ENCODE data around the gene AGAP3. TPM values are rescaled to one million over a fixed set of nuclear protein-coding genes. Genes with fewer than 3 reads are reported as not detected.

Gene AGAP3
- polyA plus RNA-seq, 1 donor (not counting 4 experiments of a cell fraction or from before 2014, with no cell fraction given): 64.3 TPM

DNA sequence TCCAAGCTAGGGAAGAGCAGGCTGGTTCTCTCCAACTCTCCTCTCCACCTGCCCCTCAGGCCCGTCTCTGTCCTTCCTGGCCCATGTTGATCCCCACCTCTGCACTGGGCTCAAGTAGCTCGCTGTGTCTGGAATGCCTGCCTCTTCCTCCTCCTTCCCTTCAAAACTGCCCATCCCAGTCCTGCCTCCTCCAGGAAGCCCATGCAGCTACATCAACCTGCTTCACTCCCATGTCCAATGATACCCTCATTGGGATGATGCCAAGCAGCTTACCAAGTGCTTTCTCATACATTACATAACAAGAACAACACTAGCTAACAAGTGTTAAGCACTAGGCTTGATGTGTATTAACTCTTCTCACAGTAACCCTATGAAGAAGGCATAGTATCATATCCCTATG, 92.6 kb downstream of the AGAP3 start:
- H3K36me3 ChIP-seq (ENCODE audit: control insufficient read depth in 2 of 2, extremely low read depth in 1 of 2, insufficient read depth in 2 of 2, low read length in 2 of 2): no peaks in the 10 kb centered on the region
- H3K79me2 ChIP-seq (ENCODE audit: control insufficient read depth, insufficient read depth, low read length): no peaks in the 10 kb centered on the region
- no peak overlapping the region for H3K9ac ChIP-seq (ENCODE audit: control insufficient read depth, extremely low read depth, insufficient read depth, low read length)
- no peak overlapping the region for H3K27ac ChIP-seq (ENCODE audit: control insufficient read depth, insufficient read depth, low read length)
- dilution Hi-C loops (cut with MboI; ENCODE audit: extremely low pct_ligation_motif_present, low sequenced_read_pairs): no loop called here
- no peak for FAIRE-seq
- H3K4me1 ChIP-seq (ENCODE audit: control insufficient read depth, extremely low read depth, insufficient read depth, low read length): no peaks in the 10 kb centered on the region
- no peaks in the 10 kb centered on the region for H3K9me3 ChIP-seq (ENCODE audit: control insufficient read depth, low read depth, low read length)
- peaks cover 20% of the 10 kb centered on the region for H3K27me3 ChIP-seq (ENCODE audit: control insufficient read depth, extremely low read depth, insufficient read depth, low read length)
- H3K4me3 ChIP-seq (ENCODE audit: control insufficient read depth in 2 of 3, extremely low read depth in 1 of 3, insufficient read depth in 2 of 3, low read depth in 1 of 3, low read length in 3 of 3): no peak overlapping the region
- DNase-seq (ENCODE audit: low read depth, low spot score): no peak
- H2AFZ ChIP-seq (ENCODE audit: control insufficient read depth, low read length): no peak overlapping the region
- H3K4me2 ChIP-seq (ENCODE audit: control insufficient read depth, extremely low read depth, insufficient read depth, low read depth, low read length): no peak overlapping the region
- TF ChIP-seq, protein P1, sequence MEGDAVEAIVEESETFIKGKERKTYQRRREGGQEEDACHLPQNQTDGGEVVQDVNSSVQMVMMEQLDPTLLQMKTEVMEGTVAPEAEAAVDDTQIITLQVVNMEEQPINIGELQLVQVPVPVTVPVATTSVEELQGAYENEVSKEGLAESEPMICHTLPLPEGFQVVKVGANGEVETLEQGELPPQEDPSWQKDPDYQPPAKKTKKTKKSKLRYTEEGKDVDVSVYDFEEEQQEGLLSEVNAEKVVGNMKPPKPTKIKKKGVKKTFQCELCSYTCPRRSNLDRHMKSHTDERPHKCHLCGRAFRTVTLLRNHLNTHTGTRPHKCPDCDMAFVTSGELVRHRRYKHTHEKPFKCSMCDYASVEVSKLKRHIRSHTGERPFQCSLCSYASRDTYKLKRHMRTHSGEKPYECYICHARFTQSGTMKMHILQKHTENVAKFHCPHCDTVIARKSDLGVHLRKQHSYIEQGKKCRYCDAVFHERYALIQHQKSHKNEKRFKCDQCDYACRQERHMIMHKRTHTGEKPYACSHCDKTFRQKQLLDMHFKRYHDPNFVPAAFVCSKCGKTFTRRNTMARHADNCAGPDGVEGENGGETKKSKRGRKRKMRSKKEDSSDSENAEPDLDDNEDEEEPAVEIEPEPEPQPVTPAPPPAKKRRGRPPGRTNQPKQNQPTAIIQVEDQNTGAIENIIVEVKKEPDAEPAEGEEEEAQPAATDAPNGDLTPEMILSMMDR (optimal IDR thresholded peaks at IDR 0.05 in 1 of 3, IDR thresholded peaks at IDR 0.05 in 1 of 3, conservative IDR thresholded peaks at IDR 0.05 in 1 of 3; ENCODE audit: extremely low read depth in 1 of 3, insufficient read depth in 2 of 3, low read length in 3 of 3): no peak
- no peak for TF ChIP-seq EZH2 (IDR thresholded peaks at IDR 0.05; ENCODE audit: low read length)
- no peaks in the 10 kb centered on the region for H3K9me1 ChIP-seq (ENCODE audit: control insufficient read depth, extremely low read depth, insufficient read depth, low read length)
- no peaks in the 10 kb centered on the region for H4K20me1 ChIP-seq (ENCODE audit: control insufficient read depth, extremely low read depth, insufficient read depth, low read length)

DNA sequence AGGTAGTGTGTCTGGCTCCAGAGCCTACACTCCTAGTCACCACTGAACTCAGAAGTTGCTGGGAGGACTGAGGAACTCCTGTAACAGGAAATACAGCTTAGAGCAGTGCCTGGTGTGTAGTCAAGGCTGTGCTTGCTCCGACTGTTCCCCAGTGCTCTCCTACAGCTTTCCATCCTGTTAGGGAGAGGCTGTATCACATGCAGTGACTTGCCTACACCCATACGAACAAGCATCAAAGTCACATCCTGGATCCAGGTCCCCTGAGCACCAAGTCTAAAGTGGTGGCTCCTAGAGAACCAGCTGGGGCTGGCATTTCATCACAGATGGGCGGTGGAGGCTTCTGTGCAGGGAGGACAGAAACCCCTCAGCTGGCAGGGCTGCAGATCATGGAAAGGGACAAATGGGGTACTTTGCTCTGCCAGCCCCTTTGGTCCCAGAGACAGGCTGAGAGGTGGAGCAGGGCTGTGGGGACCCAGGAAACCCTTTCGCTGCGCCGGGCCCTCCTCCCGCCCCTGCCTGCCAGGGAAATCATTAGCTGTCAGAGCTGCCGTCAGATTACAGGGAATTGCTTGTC, 93.1 kb downstream of the AGAP3 start:
- Histone ChIP-seq H3K4me2 (ENCODE audit: control insufficient read depth, extremely low read depth, insufficient read depth, low read depth, low read length) (no peak overlapping the region), H2AFZ (ENCODE audit: control insufficient read depth, low read length) (no peak overlapping the region), H3K9me3 (ENCODE audit: control insufficient read depth, low read depth, low read length) (no peaks in the 10 kb centered on the region), H3K79me2 (ENCODE audit: control insufficient read depth, insufficient read depth, low read length) (no peaks in the 10 kb centered on the region), H3K4me1 (ENCODE audit: control insufficient read depth, extremely low read depth, insufficient read depth, low read length) (no peaks in the 10 kb centered on the region), H3K27me3 (ENCODE audit: control insufficient read depth, extremely low read depth, insufficient read depth, low read length) (peaks cover 19% of the 10 kb centered on the region), H4K20me1 (ENCODE audit: control insufficient read depth, extremely low read depth, insufficient read depth, low read length) (no peaks in the 10 kb centered on the region), H3K27ac (ENCODE audit: control insufficient read depth, insufficient read depth, low read length) (no peak overlapping the region), H3K36me3 (ENCODE audit: control insufficient read depth in 2 of 2, extremely low read depth in 1 of 2, insufficient read depth in 2 of 2, low read length in 2 of 2) (no peaks in the 10 kb centered on the region), H3K9ac (ENCODE audit: control insufficient read depth, extremely low read depth, insufficient read depth, low read length) (no peak overlapping the region), H3K9me1 (ENCODE audit: control insufficient read depth, extremely low read depth, insufficient read depth, low read length) (no peaks in the 10 kb centered on the region), H3K4me3 (ENCODE audit: control insufficient read depth in 2 of 3, extremely low read depth in 1 of 3, insufficient read depth in 2 of 3, low read depth in 1 of 3, low read length in 3 of 3) (no peak overlapping the region)
- DNase-seq (ENCODE audit: low read depth, low spot score): no peak
- dilution Hi-C loops (cut with MboI; ENCODE audit: extremely low pct_ligation_motif_present, low sequenced_read_pairs): no loop called here
- no peak for FAIRE-seq
- TF ChIP-seq, protein P1 (optimal IDR thresholded peaks at IDR 0.05 in 1 of 3, IDR thresholded peaks at IDR 0.05 in 1 of 3, conservative IDR thresholded peaks at IDR 0.05 in 1 of 3; ENCODE audit: extremely low read depth in 1 of 3, insufficient read depth in 2 of 3, low read length in 3 of 3): no peak
- no peak for TF ChIP-seq EZH2 (IDR thresholded peaks at IDR 0.05; ENCODE audit: low read length)
